HG03378 (cell line): ENCODE measurements around the gene ARHGEF17.
A peak's percentile ranks its signal among the peaks of the same experiment; 100 is the strongest.

Experiments used
- ATAC-seq: cut with Tn5 transposase; IDR thresholded peaks from one replicate; pipeline ENCODE4 v1.9.1; 2021; ENCODE audit warnings: mild to moderate bottlenecking, moderate library complexity; ENCODE audit not compliant: unreplicated experiment

The ARHGEF17 gene

DNA sequence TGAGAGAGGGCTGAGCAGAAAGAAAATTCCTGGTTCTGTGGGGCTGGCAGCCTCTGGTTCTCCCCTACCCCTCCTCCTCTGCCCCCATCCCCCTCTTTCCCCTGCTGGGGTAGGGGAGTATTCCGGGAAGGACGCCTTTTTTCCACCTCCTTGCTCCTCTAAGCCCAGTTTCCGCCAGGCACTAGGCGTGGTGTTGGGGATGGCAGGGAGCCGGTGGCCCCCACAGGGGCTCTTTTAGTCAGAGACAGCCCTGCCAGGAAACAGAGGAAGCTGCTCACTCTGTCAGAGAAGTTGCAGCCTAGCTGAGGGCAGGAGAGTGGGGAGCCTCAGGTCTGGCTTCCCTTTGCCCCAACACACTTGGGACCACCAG lies 15.6 kb upstream of the ARHGEF17 start:
- ATAC-seq: no peak

- ATAC-seq: no peak
Measured at GRCh38 chr11:73293356-73293936, 14.6 kb upstream of the ARHGEF17 start.

DNA sequence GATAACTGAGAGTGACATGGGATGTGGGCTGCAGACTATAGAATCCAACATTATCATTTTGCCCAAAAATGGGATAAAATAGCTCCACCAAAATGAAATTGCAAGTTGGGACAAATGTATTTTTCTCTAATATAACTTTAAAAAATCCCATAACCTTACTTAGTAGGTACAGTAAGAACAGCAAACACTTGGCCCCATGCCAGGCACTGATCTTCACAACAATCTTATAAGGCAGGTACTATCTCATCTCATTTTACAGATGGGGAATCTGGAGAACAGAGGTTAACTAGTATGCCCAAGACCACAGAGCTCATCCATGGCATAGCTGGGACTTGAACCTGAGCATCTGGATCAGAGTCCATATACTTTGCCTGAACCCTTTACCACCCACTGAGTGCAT lies 13.5 kb upstream of the ARHGEF17 start:
- no peak for ATAC-seq

- no peak for ATAC-seq
Measured at GRCh38 chr11:73295241-73295995, 12.7 kb upstream of the ARHGEF17 start.

DNA sequence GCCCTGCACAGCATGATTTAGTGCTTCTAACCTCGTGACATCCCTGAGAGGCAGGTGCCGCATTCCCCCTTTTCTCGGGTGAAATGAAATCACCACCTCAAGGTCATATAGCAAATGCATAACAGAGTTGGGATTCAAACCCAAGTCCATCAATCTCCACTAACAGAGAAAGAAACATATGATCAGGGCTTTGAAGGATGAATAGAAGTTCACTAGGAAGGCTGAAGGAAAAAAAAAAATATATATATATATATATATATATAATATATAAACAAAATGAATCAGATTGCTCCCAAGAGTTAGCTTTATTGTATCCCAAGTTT lies 12.1 kb upstream of the ARHGEF17 start:
- no peak for ATAC-seq

- ATAC-seq: no peak
Measured at GRCh38 chr11:73296501-73297230, 11.4 kb upstream of the ARHGEF17 start.

- no peak for ATAC-seq
Measured at GRCh38 chr11:73297231-73297590, 10.9 kb upstream of the ARHGEF17 start.

DNA sequence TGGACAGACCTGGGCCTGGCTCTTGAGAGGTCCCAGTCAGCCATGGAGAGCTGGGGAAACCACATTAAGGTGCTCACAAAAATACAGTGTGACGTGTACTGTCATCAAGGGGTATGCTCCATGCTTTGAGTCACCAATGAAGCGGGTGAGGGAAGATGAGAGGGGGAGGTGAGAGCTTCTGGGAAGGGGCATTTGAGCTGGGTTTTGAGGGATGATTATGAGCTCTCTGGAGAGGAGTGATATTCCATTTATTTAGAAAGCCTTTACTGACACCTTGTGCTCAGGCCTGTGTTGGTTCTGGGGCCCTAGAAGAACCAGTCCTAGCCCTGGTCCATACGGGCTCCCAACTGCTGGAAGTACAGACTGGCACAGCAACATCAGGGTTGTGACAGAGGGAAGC lies 10.4 kb upstream of the ARHGEF17 start:
- ATAC-seq: no peak

DNA sequence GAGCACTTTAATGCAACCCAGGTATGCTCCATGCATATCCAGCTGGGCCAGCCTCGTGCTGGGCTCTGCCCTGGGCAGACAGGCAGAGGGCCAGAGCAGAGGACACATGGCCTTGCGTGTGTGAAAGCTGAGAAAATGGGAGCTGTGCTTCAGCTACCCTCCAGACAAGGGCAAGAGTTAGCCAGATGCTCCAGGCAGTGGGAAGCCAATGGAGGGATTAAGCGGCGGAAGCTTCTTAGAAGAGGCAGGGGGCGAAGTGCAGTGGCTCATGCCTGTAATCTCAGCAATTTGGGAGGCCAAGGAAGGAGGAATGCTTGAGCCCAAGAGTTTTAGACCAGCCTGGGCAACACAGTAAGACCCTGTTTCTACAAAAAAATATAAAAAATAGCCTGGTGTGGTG lies 9.8 kb upstream of the ARHGEF17 start:
- no peak for ATAC-seq

DNA sequence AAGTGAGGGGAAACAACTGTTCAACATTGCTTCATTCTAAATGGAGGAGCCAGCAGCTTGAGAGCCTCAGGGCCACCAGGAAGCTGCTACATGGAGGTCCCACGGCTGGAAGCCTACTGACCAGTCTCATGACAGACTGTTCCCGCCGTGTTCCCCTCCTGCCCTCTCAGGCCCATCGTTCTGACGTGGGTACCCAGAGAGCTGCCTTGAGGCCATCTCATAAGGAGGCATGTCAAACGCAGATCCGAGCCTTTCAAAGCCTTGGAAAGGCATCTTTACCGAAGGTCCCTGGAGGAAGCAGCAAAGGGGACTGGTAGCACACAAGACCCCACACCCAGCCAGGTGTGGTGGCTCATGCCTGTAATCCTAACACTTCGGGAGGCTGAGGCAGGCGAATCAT lies 8.3 kb upstream of the ARHGEF17 start:
- no peak for ATAC-seq

DNA sequence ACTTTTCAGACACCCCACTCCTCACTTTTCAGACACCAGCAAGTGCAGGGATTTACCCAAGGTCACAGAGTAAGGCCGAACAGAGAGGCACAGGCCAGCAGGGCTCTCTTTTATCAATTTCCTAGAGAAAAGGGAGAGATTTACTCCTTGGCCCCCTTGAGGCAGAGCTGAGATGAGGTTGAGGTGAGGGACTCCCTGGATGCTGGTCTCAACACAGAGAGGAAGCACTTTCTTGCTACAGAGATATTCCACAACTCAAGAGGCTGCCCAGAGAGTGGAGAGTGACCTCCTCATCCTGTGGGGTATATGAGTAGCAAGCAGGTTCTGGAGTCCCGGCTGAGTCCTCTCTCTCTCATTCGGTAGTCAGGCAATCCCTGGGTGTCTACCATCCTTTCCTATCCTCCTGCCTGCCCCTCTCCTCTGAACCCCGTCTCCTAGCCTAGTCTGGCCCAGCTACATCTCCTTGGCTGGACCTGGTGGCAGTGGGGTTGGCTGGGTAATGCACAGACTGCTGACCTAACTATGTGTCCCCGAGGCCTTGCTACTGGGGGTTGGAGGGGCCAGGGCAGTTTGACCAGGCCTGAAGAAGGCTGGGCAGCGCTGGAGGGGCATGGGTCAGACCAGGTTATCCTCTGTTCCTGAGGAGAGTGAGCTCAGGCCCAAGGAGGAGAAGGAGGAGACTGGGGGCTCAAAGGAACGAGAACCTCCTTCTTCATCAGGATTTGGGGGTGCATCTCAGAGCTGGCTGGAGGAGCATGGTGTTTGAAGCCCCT lies 1.8 kb upstream of the ARHGEF17 start:
- ATAC-seq: no peak

- no peak for ATAC-seq
Measured at GRCh38 chr11:73306977-73307322, 1.1 kb upstream of the ARHGEF17 start.

DNA sequence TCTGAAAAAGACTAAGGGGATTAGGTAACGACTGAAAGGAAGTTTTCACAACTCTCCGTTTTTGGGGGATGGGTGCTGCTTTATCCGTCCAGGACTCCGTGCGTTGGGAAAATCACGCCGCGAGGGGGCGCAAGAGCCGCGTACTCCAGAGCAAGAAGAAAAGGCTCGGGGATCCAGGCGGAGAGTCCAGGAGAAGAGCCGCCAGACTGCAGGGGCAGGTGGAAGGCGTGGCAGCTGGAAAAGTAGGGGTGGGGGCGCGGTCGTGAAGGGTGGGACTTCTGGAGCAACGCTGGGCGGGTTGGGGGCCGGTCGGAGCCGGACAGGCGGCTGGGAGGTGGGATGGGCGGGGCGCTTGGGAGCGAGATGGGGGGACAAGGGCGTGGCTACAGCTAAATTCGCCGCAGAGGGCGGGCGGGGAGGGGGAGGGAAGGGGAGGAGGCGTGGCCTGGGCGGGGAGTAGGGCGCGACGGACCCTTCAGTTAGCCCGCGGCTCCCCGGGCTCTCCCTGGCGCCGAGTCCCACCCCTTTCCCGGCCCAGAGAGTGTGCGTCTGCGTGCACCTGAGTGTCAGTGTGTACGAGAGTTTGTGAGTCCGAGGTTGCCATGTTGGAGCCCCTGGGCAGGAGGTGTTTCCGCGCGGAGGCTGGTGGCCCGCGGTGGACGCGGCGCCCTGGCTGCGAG lies 613 bp upstream of the ARHGEF17 start:
- ATAC-seq: peak; percentile 42

DNA sequence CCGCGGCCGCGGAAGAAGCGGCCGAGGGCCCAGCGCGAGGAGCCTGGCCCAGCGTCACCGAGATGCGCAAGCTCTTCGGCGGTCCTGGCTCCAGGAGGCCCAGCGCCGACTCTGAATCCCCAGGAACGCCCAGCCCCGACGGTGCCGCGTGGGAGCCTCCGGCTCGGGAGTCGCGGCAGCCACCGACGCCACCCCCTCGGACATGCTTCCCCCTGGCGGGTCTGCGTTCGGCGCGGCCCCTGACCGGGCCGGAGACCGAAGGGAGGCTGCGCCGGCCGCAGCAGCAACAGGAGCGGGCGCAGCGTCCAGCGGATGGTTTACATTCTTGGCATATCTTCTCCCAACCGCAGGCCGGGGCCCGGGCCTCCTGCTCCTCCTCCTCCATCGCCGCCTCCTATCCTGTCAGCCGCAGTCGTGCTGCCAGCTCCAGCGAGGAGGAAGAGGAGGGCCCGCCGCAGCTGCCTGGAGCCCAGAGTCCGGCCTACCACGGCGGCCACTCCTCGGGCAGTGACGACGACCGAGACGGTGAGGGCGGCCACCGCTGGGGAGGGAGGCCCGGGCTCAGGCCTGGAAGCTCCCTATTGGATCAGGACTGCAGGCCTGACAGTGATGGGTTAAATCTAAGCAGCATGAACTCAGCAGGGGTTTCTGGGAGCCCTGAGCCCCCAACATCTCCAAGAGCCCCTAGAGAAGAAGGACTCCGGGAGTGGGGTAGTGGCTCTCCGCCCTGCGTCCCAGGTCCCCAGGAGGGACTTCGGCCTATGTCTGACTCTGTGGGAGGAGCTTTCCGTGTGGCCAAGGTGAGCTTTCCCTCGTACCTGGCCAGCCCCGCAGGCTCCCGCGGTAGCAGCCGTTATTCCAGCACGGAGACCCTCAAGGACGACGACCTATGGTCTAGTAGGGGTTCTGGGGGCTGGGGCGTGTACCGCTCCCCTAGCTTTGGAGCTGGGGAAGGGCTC lies 1.2 kb downstream of the ARHGEF17 start:
- no peak for ATAC-seq

GRCh38 chr11:73310076-73310475 lies 2.0 kb downstream of the ARHGEF17 start:
- no peak for ATAC-seq

- ATAC-seq: no peak
Measured at GRCh38 chr11:73310661-73311393, 2.8 kb downstream of the ARHGEF17 start.

DNA sequence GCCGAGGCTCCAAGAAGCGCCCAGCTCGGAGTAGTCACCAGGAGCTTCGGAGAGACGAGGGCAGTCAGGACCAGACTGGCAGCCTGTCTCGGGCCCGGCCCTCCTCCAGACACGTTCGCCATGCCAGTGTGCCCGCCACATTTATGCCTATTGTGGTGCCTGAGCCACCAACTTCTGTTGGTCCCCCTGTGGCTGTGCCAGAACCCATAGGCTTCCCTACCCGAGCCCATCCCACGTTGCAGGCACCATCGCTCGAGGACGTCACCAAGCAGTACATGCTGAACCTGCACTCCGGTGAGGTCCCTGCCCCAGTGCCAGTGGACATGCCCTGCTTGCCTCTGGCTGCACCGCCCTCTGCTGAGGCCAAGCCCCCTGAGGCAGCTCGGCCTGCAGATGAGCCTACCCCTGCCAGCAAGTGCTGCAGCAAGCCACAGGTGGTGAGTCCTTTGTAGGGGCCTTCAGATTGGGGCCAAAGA lies 3.4 kb downstream of the ARHGEF17 start:
- ATAC-seq: no peak

DNA sequence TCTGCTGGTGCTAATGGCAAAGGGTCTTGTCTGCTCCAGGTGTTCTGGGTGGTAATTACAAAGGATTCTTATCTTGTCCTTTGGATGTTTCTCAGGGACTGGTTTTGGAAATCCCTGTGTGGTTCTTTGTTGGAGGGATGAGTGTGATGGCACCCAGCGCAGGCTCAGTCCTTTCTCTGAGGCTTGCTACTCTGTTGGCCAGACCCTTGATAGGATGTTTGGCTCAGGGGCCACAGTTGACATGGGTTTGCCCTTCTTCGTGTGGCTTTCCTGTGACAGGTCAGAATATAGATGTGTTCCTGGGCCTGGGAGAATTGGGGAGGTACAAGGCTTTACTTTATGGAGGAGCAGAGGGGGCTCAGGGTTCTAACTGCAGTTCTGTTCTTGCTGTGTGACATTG lies 4.0 kb downstream of the ARHGEF17 start:
- no peak for ATAC-seq

DNA sequence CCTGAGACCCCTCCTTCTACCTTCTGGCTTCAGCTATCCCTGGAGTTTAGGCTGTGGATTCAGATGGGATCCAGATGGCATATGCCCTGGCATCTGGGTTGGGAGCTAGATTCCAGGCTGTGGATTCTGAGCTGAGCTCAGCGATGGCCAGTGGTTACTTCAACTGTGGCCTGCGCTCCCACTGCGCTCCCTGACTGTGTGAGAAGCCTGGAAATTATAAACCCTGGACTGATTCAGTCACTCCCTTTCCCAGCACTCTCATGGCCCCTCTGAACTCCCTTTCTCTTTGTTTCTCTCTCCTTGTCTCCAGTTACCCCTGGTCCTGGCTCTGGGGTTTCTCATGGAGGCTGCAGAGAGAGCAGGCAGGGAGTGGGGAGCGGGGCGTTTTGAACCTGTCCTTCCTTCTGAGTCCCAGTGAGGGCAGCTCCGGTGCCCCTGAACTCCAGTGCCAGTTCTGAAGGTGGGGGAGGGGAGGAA lies 4.8 kb downstream of the ARHGEF17 start:
- no peak for ATAC-seq
